HG03575 (cell line): ENCODE data around the gene HAUS5.
"Not testable (repeated sequence)": the region's sequence is repeated elsewhere in the genome, so short reads cannot be mapped to it uniquely, and the experiment has no call there.

ENCODE experiments used
- ATAC-seq: cut with Tn5 transposase; IDR thresholded peaks from one replicate; pipeline ENCODE4 v1.9.1; 2021; ENCODE audit not compliant: unreplicated experiment, insufficient number of reproducible peaks, low FRiP score; ENCODE audit errors: extremely low read depth

HAUS5 gene

DNA sequence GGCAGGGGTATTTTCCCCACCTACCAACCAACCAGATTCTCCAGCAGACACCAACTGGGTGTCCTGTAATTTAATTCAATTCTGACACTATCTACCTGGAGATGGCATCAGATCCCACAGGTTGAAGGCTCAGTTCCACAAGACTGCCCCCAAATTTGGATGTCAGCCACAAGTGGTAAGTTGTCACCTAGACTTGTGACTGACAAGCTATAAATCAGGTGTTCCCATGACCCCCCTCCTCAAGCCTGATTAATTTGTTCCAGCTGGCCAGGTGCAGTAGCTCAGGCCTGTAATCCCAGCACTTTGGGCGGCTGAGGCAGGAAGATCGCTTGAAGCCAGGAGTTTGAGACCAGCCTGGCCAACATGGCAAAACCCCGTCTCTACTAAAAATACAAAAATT lies 10.6 kb upstream of the HAUS5 start:
- ATAC-seq = no peak

DNA sequence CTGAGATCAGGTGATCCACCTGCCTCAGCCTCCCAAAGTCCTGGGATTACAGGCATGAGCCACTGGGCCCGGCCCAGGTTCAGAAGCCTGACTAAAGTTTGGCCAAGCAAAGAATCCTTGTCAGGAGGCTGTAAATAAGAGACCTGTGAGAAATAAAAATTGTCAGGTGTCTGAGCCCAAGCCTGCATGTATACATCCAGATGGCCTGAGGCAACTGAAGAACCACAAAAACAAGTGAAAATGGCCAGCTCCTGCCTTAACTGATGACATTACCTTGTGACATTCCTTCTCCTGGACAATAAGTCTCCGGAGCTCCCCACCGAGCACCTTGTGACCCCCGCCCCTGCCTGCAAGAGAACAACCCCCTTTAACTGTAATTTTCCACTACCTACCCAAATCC lies 8.1 kb upstream of the HAUS5 start:
- not testable (repeated sequence) for ATAC-seq

DNA sequence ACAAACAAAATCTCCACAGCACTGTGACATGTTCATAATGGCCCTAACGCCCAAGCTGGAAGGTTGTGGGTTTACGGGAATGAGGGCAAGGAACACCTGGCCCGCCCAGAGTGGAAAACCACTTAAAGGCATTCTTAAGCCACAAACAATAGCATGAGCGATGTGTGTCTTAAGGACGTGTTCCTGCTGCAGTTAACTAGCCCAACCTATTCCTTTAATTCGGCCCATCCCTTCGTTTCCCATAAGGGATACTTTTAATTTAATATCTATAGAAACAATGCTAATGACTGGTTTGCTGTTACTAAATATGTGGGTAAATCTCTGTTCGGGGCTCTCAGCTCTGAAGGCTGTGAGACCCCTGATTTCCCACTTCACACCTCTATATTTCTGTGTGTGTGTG lies 5.4 kb upstream of the HAUS5 start:
- ATAC-seq = not testable (repeated sequence)

DNA sequence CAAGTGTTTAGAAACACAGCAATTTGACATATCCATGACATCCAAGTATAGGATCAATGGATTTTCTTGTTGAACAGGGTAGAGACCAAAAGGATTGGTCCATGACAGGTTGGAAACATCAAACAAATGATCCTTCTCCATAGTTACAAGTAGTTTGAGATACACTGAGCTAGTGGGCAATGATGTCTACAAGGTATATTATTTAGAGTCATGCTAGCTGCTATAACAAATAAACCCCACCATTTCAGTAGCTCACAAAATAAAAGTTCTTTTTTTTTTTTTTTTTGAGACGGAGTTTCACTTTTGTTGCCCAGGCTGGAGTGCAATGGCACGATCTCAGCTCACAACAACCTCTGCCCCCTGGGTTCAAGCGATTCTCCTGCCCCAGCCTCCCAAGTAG lies 4.9 kb upstream of the HAUS5 start:
- no peak for ATAC-seq

DNA sequence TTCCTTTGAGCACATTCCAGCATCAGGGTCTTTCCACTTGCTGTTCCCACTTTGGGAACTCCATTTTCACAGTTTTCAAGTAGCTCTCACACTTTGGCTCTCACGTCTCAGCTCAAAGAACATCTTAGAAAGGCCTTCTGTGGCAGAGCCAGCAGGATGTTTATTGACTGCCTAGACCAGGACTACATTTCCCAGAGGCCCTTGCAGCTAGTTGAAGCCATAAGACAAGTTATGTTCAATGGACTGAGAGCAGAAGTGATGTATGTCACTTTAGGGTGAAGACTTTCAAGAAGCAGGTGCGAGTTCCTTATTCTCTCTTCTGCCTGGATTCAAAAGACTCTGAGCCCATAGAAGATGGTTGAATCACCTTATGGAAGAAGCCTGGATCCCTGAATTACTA lies 4.3 kb upstream of the HAUS5 start:
- no peak for ATAC-seq

DNA sequence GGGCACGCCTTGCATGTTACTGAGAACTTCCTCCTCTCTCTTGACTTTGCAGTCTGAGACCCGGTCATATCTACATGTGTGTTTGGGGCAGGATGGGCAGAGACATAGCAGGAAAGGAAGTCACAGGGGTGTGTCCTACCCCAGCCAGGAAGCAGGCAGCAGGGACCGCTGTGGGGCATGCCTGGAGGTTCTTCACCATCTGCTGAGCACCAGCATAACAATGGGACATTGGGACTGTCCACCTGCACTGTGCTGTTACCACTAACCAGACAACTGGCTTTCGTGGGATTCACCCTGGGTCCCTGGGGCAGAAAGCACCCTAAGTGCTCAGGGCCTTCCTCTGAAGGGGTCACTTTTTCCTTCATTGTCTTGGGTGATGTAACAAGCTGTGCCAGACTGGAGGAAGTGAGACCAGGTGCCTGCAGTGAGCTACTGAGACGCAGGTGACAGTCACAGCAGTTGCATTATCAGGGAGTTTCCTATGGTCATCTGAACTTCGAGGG lies 2.6 kb upstream of the HAUS5 start:
- ATAC-seq = no peak

DNA sequence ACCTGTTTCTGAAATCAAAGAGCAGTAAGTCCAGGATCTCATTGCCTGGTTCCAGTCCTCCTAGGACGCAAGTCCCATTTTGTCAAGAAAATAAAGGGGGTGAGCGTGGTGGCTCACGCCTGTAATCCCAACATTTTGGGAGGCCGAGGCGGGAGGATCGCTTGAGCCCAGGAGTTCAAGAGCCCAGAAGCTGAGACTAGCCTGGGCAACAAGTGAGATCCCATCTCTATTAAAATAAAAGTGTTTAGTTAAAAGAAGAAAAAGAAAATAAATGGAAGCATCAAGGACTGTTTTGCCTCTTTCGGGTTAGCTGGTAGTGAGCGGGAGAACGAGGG lies 344 bp upstream of the HAUS5 start:
- no peak for ATAC-seq

DNA sequence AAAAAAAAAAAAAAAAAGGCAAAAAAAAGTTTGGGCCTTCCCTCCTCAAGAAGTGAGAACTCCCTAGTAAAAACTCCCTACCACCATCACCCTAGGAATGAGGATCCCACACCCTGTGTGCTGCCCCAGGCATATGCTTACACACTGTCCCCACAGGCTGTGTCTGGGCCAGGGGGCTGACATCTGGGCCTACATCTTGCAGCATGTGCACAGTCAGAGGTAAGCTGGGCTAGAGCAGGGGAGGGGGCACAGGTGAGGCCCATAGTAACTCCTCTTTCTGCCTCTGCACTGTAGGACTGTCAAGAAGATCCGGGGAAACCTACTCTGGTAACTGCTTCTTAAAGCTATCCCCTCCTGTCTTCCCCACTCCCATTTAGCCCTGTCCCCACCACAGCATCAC lies 1.0 kb downstream of the HAUS5 start:
- ATAC-seq = no peak

DNA sequence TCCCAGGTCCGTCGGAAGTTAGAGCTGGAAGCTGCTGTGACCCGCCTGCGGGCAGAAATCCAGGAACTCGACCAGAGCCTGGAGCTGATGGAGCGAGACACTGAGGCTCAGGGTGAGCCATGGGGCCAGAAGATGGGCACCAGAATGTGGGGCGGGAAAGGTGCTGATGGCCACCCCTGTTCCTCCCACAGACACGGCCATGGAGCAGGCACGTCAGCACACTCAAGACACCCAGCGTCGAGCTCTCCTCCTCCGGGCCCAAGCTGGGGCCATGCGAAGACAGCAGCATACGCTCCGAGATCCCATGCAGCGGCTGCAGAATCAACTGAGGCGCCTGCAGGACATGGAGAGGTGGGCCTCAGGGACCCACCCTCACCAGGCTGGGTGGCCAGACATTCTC lies 2.5 kb downstream of the HAUS5 start:
- ATAC-seq = no peak

DNA sequence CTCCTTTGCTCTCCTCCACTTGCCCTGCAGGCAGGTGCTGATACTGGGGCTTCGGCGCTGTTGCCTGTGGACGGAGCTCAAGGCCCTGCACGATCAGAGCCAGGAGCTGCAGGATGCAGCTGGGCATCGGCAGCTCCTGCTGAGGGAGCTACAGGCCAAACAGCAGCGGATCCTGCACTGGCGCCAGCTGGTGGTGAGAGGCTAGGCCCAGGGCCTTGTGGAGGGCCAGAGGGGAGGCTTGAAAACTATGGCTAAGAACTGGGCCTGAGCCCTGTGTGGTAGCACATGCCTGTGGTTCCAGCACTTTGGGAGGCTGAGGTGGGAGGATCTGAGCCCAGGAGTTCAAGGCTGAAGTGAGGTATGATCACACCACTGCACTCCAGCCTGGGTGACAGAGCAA lies 6.3 kb downstream of the HAUS5 start:
- ATAC-seq = no peak

DNA sequence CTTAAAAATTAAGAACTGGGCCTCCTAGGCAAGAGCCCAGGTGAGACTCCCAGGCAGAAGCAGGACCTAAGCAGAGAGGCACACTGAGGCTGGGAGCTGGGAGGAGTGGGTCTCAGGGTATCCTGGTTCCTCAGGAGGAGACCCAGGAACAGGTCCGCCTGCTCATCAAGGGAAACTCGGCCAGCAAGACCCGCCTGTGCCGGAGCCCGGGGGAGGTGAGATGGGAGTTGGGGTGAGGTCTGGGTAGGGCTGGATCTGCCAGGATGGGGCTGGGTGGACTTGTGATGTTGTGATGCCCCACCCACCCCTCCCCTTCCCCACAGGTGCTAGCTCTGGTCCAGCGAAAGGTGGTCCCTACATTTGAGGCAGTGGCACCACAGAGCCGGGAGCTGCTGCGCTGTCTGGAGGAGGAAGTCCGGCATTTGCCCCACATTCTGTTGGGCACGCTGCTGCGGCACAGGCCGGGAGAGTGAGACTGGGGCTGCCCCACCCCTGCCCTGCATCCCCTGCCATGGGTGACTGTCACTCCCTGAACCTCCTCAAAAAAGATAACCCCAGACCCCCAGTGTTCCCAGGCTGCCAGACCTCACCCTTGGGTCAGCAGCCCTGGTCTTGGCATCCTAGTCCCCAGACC lies 6.9 kb downstream of the HAUS5 start:
- no peak for ATAC-seq

DNA sequence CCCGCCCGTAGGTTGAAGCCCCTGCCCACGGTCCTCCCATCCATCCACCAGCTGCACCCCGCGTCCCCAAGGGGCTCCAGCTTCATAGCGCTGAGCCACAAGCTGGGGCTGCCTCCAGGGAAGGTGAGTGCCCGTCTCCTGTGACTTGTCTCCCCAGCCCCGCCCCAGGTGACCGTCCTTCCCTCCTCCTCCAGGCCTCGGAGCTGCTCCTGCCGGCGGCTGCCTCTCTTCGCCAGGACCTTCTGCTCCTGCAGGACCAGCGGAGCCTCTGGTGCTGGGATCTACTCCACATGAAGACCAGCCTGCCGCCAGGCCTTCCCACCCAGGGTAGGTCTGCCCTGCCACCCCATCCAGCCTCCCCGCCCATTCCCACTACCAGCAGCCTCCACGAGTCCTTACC lies 7.5 kb downstream of the HAUS5 start:
- ATAC-seq = no peak

DNA sequence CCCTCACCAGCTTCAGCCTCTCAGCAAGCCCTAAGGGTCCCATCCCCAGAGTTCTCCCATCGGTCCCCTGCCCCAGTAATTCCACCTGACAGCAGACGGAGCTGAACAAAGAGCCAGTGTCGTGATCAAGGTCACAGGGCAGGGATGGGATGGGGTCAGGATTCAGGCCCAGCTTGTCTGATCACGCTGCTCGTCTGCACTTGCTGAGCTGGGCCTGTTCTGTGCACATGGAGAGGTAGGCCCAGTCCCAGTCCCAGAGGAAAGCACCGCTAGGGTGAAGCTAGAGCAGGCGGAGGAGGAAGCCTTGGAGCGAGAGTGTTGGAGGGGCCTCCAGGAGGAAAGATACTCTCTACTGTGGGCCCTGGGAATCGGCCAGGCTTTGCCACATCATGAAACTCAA lies 9.2 kb downstream of the HAUS5 start:
- no peak for ATAC-seq

DNA sequence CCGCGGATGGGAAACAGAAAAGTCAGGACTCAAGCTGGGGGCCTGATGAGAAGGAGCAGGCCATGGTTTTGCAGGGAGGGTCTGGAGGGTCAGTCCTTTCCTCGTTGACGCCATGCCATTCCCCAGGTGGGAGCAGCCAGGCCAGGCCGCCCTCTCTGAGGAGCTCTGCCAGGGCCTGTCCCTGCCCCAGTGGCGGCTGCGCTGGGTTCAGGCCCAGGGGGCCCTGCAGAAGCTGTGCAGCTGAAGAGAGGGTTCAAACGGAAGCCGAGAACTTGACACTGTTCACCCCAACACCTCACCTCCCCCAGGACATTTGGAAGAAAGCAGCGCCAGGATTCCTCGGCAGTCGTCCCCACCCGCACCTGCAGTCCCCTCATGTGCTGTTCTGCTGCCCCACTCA lies 10.2 kb downstream of the HAUS5 start:
- no peak for ATAC-seq

DNA sequence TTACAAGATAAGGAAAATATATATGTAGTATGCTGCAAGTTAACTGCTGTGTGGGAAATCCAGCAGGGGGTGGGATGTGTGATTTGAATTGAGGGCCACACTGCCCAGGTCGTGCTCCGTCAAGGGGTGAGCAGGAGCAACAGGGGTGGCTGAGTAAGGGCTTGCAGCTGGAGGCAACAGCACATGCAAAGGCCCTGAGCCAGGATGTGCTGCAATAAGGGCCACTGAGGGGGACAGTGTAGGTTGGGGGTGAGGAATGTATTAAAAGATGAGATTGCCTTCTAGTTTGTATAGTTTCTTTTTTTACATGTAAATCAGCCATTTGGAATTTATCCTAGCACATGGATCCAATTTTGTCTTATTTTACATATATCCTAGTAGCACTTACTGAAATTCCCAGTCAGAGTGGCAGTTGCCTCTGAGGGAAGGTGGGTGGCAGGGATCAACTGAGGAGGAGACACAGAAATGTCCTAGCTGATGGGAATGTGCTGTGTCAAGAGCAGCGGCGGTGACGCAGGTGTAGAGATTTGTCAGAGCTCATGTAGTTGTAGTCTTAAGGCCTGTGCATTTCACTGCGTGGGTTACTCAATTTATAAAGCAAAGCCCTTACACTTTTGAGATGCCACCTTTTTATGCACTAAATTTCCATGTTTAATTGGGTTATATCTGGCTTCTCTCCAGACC lies 10.9 kb downstream of the HAUS5 start:
- no peak for ATAC-seq

DNA sequence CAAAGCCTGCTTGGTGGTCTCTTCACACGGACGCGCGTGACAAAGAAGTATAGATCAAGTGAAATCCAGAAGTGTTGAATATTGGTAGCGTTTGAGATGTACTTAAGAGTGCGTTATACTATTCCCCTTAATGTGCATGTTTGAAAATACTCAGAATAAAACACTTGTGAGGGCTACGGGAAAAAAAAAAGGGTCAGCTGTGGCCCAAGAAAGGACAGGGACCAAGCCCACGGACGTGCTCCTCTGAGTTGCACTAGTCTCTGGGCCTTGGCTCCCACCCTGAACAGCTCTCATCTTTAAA lies 15.7 kb downstream of the HAUS5 start:
- ATAC-seq = no peak

DNA sequence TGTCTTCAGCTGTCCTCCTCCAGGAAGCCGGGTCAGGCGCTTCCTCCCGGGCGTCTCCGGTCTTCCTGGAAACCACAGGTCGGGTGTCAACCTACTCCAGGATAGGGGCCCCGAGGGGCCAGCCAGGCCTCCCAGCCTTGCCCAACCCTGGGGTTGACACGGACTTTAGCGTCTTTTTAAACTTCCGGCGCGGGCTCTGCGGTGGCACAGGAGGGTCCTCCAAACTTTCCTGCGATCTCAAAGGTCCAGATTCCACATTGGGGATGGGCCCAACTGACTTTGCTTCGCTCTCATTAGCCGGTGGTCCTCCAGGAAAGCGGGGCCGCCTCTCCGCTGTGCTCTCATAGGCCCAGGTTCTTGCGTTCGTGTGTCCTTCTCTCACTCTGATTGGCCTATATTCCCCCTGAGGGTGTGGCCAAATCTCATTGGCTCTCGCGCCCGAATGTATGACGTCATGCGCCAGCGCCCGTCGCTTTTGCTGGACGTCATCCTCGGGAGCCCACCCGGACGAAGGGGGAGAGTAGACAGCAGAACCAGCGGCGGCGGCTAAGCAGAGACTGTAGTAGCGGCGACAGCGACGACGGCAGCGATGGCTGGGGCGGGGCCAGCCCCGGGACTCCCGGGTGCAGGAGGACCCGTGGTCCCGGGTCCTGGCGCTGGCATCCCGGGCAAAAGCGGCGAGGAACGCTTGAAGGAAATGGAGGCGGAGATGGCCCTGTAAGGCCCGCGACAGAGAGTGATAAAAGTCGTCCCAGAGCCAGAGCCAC lies 16.2 kb downstream of the HAUS5 start, which contains the start of gene RBM42:
RBM42 (plus strand) TSS at position 472 of the 767 bp plus-strand sequence; CDS start at position 590, 118 bp downstream.
- peak; percentile 56 for ATAC-seq

DNA sequence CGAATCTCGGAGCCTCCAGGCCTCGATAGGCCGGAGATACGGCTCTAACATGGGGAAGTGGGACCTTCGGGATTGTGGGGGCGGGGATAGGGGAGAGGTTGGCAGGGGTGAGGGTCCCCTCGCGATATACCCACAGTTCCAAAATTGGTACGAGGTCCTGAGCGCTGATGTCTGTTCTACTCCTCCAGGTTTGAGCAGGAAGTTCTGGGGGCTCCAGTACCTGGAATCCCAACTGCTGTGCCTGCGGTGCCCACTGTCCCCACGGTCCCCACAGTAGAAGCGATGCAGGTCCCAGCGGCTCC lies 16.7 kb downstream of the HAUS5 start:
- ATAC-seq = no peak

DNA sequence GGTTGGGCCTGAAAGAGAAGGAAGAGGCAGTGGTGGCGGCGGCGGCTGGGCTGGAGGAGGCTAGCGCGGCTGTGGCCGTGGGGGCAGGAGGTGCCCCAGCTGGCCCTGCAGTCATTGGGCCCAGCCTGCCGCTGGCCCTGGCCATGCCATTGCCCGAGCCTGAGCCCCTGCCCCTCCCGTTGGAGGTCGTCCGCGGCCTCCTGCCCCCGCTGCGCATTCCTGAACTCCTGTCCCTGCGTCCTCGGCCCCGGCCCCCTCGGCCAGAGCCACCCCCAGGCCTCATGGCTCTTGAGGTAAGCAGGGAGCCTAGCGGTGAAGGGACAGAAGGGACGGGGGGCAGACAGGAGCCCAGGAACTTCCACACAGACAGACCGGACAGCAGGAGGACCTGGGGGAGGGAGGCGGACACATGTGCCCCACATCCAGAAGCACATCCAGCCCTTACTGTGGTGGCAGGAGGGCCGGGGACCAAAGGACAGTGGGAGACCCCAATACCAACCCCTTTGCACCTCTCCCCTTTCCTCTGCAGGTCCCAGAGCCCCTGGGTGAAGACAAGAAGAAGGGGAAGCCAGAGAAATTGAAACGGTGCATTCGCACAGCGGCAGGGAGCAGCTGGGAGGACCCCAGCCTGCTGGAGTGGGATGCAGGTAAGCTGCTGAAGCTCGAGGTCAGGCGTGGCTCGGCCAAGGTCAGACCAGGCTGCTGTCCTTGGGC lies 21.3 kb downstream of the HAUS5 start:
- no peak for ATAC-seq

DNA sequence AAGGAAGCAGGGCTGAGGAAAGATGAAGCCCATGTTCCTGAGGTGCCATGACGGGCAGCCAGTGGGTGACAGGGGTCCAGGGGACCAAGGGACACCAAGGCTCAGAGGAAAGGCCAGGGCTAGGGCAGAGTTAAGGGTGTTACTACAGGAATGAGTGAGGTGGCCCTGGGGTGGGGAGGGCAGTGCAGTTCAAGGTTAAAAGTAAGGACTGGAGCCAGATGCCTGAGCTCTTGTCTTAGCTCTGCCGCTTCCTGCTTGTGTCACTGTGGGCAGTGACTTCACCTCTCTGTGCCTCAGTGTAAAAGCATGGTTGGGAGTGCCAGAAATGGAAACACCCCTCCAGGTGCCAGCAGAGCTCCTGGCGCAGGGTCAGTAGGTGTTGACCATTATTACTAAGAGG lies 24.1 kb downstream of the HAUS5 start:
- ATAC-seq = no peak
